ENCODE measurements around the gene PEX6. TPM values are rescaled to one million over a fixed set of nuclear protein-coding genes. Genes with fewer than 3 reads are reported as not detected.

The PEX6 gene
- total and polyA plus RNA-seq, 2 of the 13 experiments (the other 11 are each of a cell fraction or from before 2014, with no cell fraction given) = 5.1 to 6.7 TPM

GRCh38 chr6:43021270-43022047 lies 42.5 kb upstream of the PEX6 start, which contains the start of gene RRP36 (continued):
- peak; percentile 91 for TF ChIP-seq GMEB1 (CRISPR knock-in tag; IDR thresholded peaks at IDR 0.05; ENCODE audit: borderline replicate concordance)
- TF ChIP-seq GTF3A (CRISPR knock-in tag; conservative IDR thresholded peaks at IDR 0.05) = no peak
- peak; percentile 89 for TF ChIP-seq ZFX (CRISPR knock-in tag; IDR thresholded peaks at IDR 0.05; ENCODE audit: low read depth)
- peak; percentile 94 for TF ChIP-seq ZNF235 (CRISPR knock-in tag; IDR thresholded peaks at IDR 0.05; ENCODE audit: borderline replicate concordance)
- peak; percentile 54; the same call in 1 of the 2 replicates for TF ChIP-seq ZNF670 (CRISPR knock-in tag; IDR thresholded peaks at IDR 0.05; ENCODE audit: borderline replicate concordance)
- TF ChIP-seq ZNF101 (CRISPR knock-in tag; IDR thresholded peaks at IDR 0.05; ENCODE audit: borderline replicate concordance, low read depth) = no peak
- TF ChIP-seq MYC (CRISPR knock-in tag; IDR thresholded peaks at IDR 0.05; ENCODE audit: borderline replicate concordance) = peak; percentile 85
- peak; percentile 92; the same call in 1 of the 2 replicates for TF ChIP-seq HIVEP1 (CRISPR knock-in tag; IDR thresholded peaks at IDR 0.05)
- TF ChIP-seq ZNF253 (CRISPR knock-in tag; IDR thresholded peaks at IDR 0.05; ENCODE audit: borderline replicate concordance) = peak; percentile 81; the same call in 1 of the 2 replicates
- peak; percentile 94 for TF ChIP-seq SP5 (CRISPR knock-in tag; IDR thresholded peaks at IDR 0.05; ENCODE audit: borderline replicate concordance, low read depth)
- TF ChIP-seq TEF (CRISPR knock-in tag; IDR thresholded peaks at IDR 0.05) = peak; percentile 80
- TF ChIP-seq ZBED4 (CRISPR knock-in tag; IDR thresholded peaks at IDR 0.05; ENCODE audit: borderline replicate concordance) = peak; percentile 32; the same call in 1 of the 2 replicates
- TF ChIP-seq ZNF18 (CRISPR knock-in tag; IDR thresholded peaks at IDR 0.05; ENCODE audit: insufficient replicate concordance) = no peak
- peak; percentile 88; the same call in 1 of the 2 replicates for TF ChIP-seq NFAT5 (CRISPR knock-in tag; IDR thresholded peaks at IDR 0.05)

All from HepG2 (cell line).